ENCODE measurements around the gene TBCD.

TBCD gene

GRCh38 chr17:82810644-82811430, 59.0 kb downstream of the TBCD start:
- no peak for DNase-seq (ENCODE audit: low read depth)

- no peak for DNase-seq (ENCODE audit: low read depth)
Observed at GRCh38 chr17:82812058-82812457, 60.2 kb downstream of the TBCD start.

GRCh38 chr17:82812601-82813000, 60.7 kb downstream of the TBCD start:
- DNase-seq (ENCODE audit: low read depth), result no peak

DNA sequence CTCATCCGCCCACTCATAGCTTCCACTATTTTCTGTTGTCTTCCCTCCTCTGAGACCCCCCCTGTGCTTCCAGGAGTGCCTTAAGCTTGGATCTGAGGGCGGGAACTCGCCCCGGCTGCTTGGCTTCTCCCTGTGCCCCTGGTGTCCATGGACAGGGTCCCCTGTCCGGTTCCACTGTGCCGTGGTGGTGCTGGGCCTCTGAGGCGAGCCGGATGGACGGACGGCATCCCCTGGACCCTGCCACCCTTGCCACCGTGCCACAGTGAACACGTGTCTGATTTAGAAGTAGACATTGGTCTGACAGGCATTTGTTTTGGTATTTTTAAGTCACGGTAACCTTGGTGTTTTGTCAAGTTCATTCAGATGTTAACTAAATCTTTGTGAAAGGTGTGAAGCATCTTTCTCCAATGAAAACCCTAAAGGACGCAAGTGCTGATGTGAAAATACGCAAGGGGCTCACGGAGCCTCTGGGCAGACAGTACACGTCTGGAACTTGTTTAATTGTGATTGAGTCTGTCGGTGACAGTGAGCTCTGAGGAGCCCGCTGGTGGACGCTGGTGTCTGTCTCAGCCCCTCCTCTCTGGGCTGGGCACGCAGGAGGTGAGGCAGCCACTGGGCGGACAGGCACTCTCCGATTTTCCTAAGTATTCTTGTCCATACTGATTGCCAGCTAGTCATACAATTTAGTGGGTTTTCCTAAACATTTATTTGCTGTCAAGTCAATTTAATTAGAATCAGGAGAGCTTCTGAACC, 61.6 kb downstream of the TBCD start:
- DNase-seq (ENCODE audit: low read depth), result no peak

- no peak for DNase-seq (ENCODE audit: low read depth)
Observed at GRCh38 chr17:82814834-82815233, 63.0 kb downstream of the TBCD start.

GRCh38 chr17:82815354-82815753, 63.5 kb downstream of the TBCD start:
- no peak for DNase-seq (ENCODE audit: low read depth)

GRCh38 chr17:82815790-82816305, 64.0 kb downstream of the TBCD start:
- no peak for DNase-seq (ENCODE audit: low read depth)

DNA sequence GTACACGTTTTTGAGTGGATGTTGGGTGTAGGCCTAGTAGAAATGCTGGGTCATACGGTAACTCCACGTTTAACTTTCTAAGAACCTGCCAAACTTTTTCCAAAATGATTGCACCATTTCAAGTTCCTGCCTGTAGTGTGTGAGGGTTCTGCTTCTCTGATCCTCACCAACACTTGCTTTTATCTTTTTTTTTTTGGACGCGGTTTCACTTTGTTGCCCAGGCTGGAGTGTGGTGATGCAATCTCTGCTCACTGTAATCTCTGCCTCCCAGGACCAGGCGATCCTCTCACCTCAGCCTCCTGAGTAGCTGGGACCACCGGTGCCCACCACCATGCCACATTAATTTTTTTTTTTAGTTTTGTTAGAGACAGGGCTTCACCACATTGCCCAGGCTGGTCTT, 64.5 kb downstream of the TBCD start:
- DNase-seq (ENCODE audit: low read depth), result no peak

DNA sequence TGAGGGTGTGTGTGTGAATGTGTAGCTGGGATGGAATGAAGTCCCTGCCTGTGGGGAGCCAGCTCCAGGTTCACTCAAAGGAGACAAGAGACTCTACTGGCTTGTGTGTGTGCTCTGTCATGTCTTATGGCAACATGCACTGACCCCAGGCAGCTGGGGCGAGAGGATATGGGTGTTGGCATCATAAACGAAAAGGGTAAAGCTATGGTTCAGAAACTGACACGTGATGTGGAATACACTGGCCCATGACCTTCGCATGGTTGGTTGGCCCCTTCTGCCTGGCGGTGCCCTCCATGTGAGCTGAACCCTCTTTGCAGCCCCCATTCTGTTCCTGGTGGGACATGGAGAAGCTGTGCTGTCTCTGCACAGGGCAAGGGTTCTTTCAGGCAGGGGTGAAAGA, 66.1 kb downstream of the TBCD start:
- DNase-seq (ENCODE audit: low read depth), result no peak

- DNase-seq (ENCODE audit: low read depth), result no peak
Observed at GRCh38 chr17:82820278-82821251, 68.7 kb downstream of the TBCD start.

DNA sequence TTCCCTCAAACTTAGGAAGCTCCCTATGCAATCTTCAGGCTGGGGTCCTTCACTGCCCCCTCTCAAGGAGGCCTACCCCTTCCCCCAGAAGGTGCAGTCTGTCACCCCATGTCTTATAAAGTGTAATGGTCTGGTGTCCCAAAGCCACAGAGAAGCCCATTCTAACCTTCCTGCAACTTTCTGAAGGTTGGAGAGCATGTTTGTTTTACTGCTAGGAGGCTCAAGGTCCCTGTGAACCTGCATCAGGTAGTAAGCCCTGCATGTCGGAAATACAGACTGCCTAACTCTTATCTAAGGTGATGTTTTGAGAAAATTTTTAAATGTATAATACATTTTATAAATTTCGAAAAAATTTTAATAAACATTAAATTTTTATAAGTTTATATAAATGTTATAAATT, 69.7 kb downstream of the TBCD start:
- DNase-seq (ENCODE audit: low read depth), result no peak

GRCh38 chr17:82822281-82822680, 70.4 kb downstream of the TBCD start:
- DNase-seq (ENCODE audit: low read depth), result no peak

DNA sequence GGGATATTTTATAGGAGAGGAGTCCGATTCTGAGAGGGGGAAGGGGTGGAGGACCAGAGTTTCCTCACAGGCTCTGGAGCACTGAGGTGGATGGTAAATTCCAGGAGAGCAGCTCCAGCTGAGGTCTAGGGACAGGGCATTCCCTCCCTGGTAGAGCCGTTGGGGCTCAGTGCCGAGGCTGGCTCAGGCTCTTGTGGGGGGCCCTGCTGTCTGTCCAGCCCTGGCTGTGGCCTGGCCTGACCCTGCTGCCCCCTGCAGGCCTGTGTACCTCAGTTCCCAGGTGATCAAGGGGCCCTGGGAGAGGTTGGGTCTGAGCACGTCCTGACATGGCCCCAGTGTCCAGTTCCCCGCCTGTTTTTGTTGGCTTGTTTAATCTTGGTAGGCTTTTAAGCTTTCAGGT, 71.1 kb downstream of the TBCD start:
- no peak for DNase-seq (ENCODE audit: low read depth)

DNA sequence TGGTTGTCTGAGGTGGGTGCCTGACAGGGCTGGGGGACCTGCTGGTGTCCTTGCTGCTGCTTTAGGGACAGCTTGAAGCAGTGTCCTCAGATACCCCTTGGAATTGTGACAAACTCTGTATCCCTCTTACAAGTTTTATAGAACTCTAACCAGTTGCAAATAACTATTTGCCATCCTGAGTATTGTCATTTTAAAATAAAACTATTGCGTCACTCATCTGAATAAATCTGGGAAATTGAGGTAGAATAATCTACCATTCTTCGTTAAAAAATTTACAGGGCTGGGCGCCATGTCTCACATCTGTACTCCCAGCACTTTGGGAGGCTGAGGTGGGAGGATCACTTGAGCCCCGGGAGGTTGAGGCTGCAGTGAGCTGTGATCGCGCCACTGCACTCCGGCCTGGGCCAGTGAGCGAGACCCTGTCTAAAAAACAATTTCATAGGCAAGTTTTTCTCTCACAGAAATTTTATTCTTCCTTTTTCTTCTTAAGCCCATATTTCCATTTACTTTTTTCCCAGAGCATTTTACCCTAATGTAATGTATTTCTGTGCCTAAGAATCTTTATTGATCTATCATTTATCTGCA, 73.8 kb downstream of the TBCD start:
- DNase-seq (ENCODE audit: low read depth), result no peak

DNA sequence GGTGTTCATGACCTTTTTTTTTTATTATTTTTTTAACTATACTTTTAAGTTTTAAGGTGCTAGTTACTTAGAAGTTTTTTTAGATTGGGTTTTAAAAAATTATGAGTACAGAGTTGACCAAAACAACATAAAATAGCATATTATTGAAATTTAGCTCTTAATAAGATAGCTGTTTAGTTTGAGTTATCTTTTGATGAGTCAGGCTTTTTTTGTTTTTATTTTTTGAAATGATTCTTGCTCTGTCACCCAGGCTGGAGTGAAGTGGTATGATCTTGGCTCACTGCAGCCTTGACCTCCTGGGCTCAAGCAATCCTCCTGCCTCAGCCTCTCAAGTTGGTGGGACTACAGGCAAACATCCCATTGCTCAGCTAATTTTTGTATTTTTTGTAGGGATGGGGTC, 74.3 kb downstream of the TBCD start:
- no peak for DNase-seq (ENCODE audit: low read depth)

DNA sequence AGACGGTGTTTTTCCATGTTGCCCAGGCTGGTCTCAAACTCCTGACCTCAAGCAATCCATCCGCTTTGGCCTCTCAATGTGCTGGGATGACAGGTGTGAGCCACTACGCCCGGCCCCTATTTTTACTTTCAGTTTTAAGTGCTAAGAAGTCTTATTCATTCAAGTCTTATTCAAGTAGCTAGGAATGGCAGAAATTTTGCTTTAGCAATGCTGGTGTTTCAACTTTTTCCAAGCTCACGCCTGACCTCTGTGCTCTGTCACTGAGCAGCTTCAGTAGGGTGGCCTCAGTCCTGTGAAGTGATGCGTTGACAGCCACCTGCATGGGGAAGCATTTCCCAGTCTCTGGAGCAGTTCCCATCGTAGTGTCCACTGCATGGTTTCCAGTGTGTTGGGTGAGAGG, 75.1 kb downstream of the TBCD start:
- no peak for DNase-seq (ENCODE audit: low read depth)

DNA sequence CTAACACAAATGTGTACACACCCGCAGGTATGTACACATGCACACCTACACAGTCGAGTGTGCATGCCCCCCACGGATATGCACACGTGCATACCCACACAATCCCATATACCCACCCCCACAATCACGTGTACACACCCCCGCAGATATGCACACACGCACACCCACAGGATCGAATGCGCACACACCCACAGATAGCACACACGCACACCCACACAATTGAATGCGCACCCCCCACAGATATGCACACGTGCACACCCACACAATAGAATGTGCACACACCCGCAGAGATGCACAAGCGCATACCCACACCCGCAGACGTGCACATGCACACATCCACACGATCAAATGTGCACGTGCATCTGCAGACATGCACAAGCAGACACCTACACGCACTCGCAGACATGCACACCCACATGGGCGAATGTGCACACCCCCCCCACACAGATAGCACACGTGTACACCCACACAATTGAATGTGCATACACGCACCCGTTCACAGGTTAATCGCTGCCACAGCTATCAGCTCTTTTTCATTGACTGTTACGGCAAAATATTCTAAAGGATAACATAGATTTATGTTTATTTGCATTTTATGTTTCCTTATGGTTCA, 77.1 kb downstream of the TBCD start:
- DNase-seq (ENCODE audit: low read depth), result no peak

DNA sequence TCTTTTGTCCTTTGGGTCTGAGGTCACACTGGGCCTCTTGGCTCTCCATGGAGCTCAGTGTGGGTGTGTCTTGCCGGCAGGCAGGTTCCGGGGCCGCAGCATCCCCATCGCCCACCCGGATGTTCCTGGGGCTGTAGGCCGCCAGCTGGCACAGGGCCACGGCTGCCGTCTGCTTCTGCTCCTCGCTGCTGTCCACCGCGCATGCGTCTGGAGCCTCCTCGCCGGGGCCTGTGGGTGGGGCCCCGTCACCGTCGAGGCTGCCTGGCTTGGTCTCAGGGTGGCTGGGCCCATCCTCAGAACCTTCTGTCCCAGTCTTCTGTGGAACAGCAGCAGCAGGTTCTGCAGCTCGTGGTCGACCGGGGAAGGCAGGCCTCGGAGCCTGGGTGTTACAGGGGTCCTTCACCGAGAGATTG, 78.4 kb downstream of the TBCD start:
- DNase-seq (ENCODE audit: low read depth), result no peak

DNA sequence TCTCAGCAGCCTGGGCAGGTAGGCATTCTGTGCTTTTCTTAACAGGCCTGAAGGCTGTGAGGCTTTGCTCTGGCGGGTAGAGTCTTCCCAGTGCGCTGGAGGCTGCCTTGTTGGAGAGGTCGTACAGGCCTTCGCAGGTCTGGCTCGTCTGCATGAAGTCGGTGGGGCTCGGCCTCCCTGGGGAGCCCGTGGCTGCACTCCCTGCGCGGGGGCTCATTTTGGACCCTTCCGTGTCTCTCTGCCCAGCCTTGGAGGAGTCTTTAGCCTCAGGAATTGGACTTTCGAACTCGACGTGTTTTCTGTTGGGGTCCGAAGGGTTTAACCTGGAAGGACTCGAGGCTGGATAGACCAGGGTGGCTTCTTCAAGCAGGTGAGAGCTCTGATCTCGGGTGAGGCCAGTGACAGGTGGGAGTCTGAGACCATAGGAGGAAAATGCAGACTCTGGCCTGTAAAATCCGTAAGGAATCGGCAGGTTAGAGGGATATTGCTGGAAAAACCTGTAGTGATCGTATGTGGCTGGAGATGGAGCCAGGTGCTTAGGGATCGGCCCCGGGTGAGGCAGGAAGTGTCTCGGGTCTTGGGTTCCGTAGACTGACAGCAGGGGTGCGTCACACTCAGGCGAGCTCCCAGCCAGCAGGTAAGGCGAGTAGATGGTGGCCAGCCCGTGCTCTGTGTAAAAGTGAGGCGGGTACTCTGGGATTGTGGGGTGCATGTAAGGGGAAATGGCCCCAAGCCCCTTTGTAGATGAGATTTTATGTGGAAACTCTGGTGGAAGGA, 79.4 kb downstream of the TBCD start:
- no peak for DNase-seq (ENCODE audit: low read depth)

- no peak for DNase-seq (ENCODE audit: low read depth)
Observed at GRCh38 chr17:82831818-82832200, 79.9 kb downstream of the TBCD start.

- DNase-seq (ENCODE audit: low read depth), result no peak
Observed at GRCh38 chr17:82832411-82832810, 80.5 kb downstream of the TBCD start.
